Glutamatergic neuron (in vitro differentiated cells): Measurements from ENCODE around the gene PAPOLG. TPM values are rescaled to one million over a fixed set of nuclear protein-coding genes. Genes with fewer than 3 reads are reported as not detected.

Experiments
- DNase-seq: peaks from one replicate; pipeline ENCODE4 v3.0.0; 2022
- H3K27ac Mint-ChIP-seq: one replicate; pipeline ENCODE4 v1.8.0; 2020; ENCODE audit warnings: mild to moderate bottlenecking, mixed read lengths, inconsistent platforms; ENCODE audit not compliant: unreplicated experiment
- H3K27me3 Mint-ChIP-seq: one replicate; pipeline ENCODE4 v1.8.0; 2020; ENCODE audit warnings: mild to moderate bottlenecking, moderate library complexity, mixed read lengths, inconsistent platforms; ENCODE audit not compliant: unreplicated experiment
- H3K36me3 Mint-ChIP-seq: one replicate; pipeline ENCODE4 v1.8.0; 2020; ENCODE audit warnings: mild to moderate bottlenecking, mixed read lengths, inconsistent platforms; ENCODE audit not compliant: unreplicated experiment
- H3K4me1 Mint-ChIP-seq: one replicate; pipeline ENCODE4 v1.8.0; 2020; ENCODE audit warnings: mild to moderate bottlenecking, low read depth, mixed read lengths, inconsistent platforms; ENCODE audit not compliant: unreplicated experiment
- H3K4me3 Mint-ChIP-seq: one replicate; pipeline ENCODE4 v1.8.0; 2020; ENCODE audit warnings: mild to moderate bottlenecking, mixed read lengths, inconsistent platforms; ENCODE audit not compliant: unreplicated experiment
- H3K9me3 Mint-ChIP-seq: one replicate; pipeline ENCODE4 v1.8.0; 2020; ENCODE audit warnings: mild to moderate bottlenecking, moderate library complexity, mixed read lengths, inconsistent platforms; ENCODE audit not compliant: unreplicated experiment
- total RNA-seq: library from RNA; stranded (reverse); fragmentation: NEBNext Ultra II Directional; extraction: Animal tissue kit (Norgen Biotek cat#: 25700); gene quantifications from one replicate; pipeline ENCODE4 v1.2.1, GENCODE V29; 2021; ENCODE audit not compliant: unreplicated experiment
- TF ChIP-seq, protein P1 (sequence below): fragments of 200-600 bp; sonication (generic); IDR thresholded peaks from one replicate; pipeline ENCODE4 v1.5.0; 2021; ENCODE audit not compliant: partially characterized antibody, unreplicated experiment

Gene PAPOLG
- total RNA-seq, 1 donor from 2014 or later = 22.7 TPM

- no peak overlapping the region for H3K27ac Mint-ChIP-seq
- H3K36me3 Mint-ChIP-seq = no peaks in the 10 kb centered on the region
- no peak for DNase-seq
- H3K27me3 Mint-ChIP-seq = no peaks in the 10 kb centered on the region
- no peaks in the 10 kb centered on the region for H3K9me3 Mint-ChIP-seq
- H3K4me3 Mint-ChIP-seq = no peak overlapping the region
- H3K4me1 Mint-ChIP-seq = no peaks in the 10 kb centered on the region
- TF ChIP-seq, protein P1, sequence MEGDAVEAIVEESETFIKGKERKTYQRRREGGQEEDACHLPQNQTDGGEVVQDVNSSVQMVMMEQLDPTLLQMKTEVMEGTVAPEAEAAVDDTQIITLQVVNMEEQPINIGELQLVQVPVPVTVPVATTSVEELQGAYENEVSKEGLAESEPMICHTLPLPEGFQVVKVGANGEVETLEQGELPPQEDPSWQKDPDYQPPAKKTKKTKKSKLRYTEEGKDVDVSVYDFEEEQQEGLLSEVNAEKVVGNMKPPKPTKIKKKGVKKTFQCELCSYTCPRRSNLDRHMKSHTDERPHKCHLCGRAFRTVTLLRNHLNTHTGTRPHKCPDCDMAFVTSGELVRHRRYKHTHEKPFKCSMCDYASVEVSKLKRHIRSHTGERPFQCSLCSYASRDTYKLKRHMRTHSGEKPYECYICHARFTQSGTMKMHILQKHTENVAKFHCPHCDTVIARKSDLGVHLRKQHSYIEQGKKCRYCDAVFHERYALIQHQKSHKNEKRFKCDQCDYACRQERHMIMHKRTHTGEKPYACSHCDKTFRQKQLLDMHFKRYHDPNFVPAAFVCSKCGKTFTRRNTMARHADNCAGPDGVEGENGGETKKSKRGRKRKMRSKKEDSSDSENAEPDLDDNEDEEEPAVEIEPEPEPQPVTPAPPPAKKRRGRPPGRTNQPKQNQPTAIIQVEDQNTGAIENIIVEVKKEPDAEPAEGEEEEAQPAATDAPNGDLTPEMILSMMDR = no peak
Observed at GRCh38 chr2:60766283-60766682, 10.2 kb downstream of the PAPOLG start.

DNA sequence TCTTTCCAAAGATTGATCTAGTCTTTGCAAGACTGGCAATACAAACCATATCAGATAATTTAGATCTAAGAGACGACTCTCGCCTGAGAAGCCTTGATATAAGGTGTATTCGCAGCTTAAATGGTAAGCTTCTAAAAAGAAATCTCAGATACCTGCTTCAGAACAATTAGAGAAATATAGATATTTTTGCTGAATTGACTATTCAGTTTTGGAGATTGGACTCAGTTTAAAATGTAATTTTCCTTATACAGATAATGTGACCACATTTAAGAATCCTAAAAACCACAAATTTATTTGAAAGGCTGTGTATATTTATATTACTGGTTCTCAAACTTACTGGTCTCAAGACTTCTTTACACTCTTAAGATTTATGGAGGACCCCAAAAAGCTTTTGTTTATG is 15.4 kb downstream of the PAPOLG start:
- no peaks in the 10 kb centered on the region for H3K36me3 Mint-ChIP-seq
- H3K9me3 Mint-ChIP-seq = no peaks in the 10 kb centered on the region
- TF ChIP-seq, protein P1 = no peak
- no peaks in the 10 kb centered on the region for H3K27me3 Mint-ChIP-seq
- no peak overlapping the region for H3K27ac Mint-ChIP-seq
- H3K4me1 Mint-ChIP-seq = no peaks in the 10 kb centered on the region
- H3K4me3 Mint-ChIP-seq = no peak overlapping the region
- no peak for DNase-seq

GRCh38 chr2:60775048-60775639 is 19.1 kb downstream of the PAPOLG start:
- DNase-seq = no peak
- H3K4me1 Mint-ChIP-seq = no peaks in the 10 kb centered on the region
- TF ChIP-seq, protein P1 = no peak
- no peak overlapping the region for H3K4me3 Mint-ChIP-seq
- H3K9me3 Mint-ChIP-seq = no peaks in the 10 kb centered on the region
- H3K27ac Mint-ChIP-seq = no peak overlapping the region
- H3K36me3 Mint-ChIP-seq = no peaks in the 10 kb centered on the region
- peaks cover 3% of the 10 kb centered on the region for H3K27me3 Mint-ChIP-seq

DNA sequence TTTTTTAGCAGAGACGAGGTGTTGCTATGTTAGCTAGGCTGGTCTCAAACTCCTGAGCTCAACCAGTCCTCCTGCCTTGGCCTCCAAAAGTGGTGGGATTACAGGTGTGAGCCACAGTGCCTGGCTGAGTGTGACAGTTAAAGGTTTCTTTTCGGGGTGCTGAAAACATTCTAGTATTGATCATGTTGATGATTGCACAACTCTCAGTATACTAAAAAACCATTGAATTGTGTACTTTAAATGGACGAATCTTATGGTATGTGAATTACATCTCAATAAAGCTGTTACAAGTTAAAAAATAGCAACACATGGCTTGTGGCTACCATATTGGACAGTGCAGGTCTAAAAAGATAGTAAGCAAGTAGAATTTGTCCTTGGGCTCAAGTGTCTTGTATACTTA is 22.3 kb downstream of the PAPOLG start:
- TF ChIP-seq, protein P1 = no peak
- no peaks in the 10 kb centered on the region for H3K36me3 Mint-ChIP-seq
- H3K27ac Mint-ChIP-seq = no peak overlapping the region
- no peaks in the 10 kb centered on the region for H3K9me3 Mint-ChIP-seq
- H3K4me3 Mint-ChIP-seq = no peak overlapping the region
- no peak for DNase-seq
- peaks cover 3% of the 10 kb centered on the region for H3K27me3 Mint-ChIP-seq
- no peaks in the 10 kb centered on the region for H3K4me1 Mint-ChIP-seq

GRCh38 chr2:60779426-60779825 is 23.4 kb downstream of the PAPOLG start:
- no peaks in the 10 kb centered on the region for H3K36me3 Mint-ChIP-seq
- H3K4me3 Mint-ChIP-seq = no peak overlapping the region
- H3K9me3 Mint-ChIP-seq = peaks cover 1% of the 10 kb centered on the region
- no peaks in the 10 kb centered on the region for H3K4me1 Mint-ChIP-seq
- TF ChIP-seq, protein P1 = no peak
- no peak for DNase-seq
- H3K27ac Mint-ChIP-seq = no peak overlapping the region
- peaks cover 3% of the 10 kb centered on the region for H3K27me3 Mint-ChIP-seq
